Fibroblast of lung (primary cell): Measurements from ENCODE around the gene CHCHD10. TPM values are rescaled to one million over a fixed set of nuclear protein-coding genes. Genes with fewer than 3 reads are reported as not detected.

Experiments
- DNase-seq, 2 donors: peaks; one replicate each; pipeline versions ENCODE4 v3.0.0 to v3.0.0-alpha.2; 2010; ENCODE audit warnings: low read depth in 2 of 2
- H2AFZ ChIP-seq: 2 replicates; pipeline ENCODE4 v1.5.1; 2012; ENCODE audit warnings: low read length, control low read depth, inconsistent platforms
- H3K27ac ChIP-seq: 2 replicates; pipeline ENCODE4 v1.5.1; 2011; ENCODE audit warnings: low read length, control low read depth; ENCODE audit not compliant: insufficient read depth
- H3K27me3 ChIP-seq: 2 replicates; pipeline ENCODE4 v1.5.1; 2011; ENCODE audit warnings: mild to moderate bottlenecking, low read length; ENCODE audit not compliant: control insufficient read depth, insufficient read depth
- H3K36me3 ChIP-seq: 2 replicates; pipeline ENCODE4 v1.5.1; 2011; ENCODE audit warnings: low read length; ENCODE audit not compliant: control insufficient read depth, insufficient read depth
- H3K4me1 ChIP-seq: 2 replicates; pipeline ENCODE4 v1.5.1; 2011; ENCODE audit warnings: low read length; ENCODE audit not compliant: control insufficient read depth, insufficient read depth; ENCODE audit errors: extremely low read depth
- H3K4me2 ChIP-seq: 2 replicates; pipeline ENCODE4 v1.5.1; 2011; ENCODE audit warnings: low read length, control low read depth; ENCODE audit not compliant: insufficient read depth; ENCODE audit errors: extremely low read depth
- H3K4me3 ChIP-seq, 4 experiments: fragments of 200-600 bp in 1 of 4; sonication (generic) in 1 of 4; replicated peaks in 1 of 4; 2 replicates each; pipeline ENCODE4 v1.5.1; 2011 to 2016; ENCODE audit warnings: low read length in 4 of 4, low read depth in 3 of 4, mild to moderate bottlenecking in 3 of 4, control low read depth in 2 of 4, inconsistent platforms in 1 of 4, mixed read lengths in 1 of 4; ENCODE audit not compliant: insufficient read depth in 1 of 4; ENCODE audit errors: control extremely low read depth in 1 of 4
- H3K79me2 ChIP-seq: 2 replicates; pipeline ENCODE4 v1.5.1; 2012; ENCODE audit warnings: mild to moderate bottlenecking, low read length, inconsistent platforms; ENCODE audit not compliant: control insufficient read depth, insufficient read depth
- H3K9ac ChIP-seq: 2 replicates; pipeline ENCODE4 v1.5.1; 2011; ENCODE audit warnings: mild to moderate bottlenecking, low read length, control low read depth; ENCODE audit not compliant: insufficient read depth
- H3K9me3 ChIP-seq: 2 replicates; pipeline ENCODE4 v1.5.1; 2012; ENCODE audit warnings: low read depth, low read length; ENCODE audit not compliant: control insufficient read depth, insufficient read depth
- H4K20me1 ChIP-seq: 2 replicates; pipeline ENCODE4 v1.5.1; 2011; ENCODE audit warnings: low read length; ENCODE audit not compliant: control insufficient read depth, insufficient read depth; ENCODE audit errors: extremely low read depth
- CTCF ChIP-seq, 2 donors: IDR thresholded peaks in 1 of 2; conservative IDR thresholded peaks in 1 of 2; 1 replicate in 1 of 2; 2 replicates in 1 of 2; pipeline ENCODE4 v1.5.1; 2011 to 2012; ENCODE audit warnings: low read length in 2 of 2, control low read depth in 1 of 2, inconsistent platforms in 1 of 2, low read depth in 1 of 2, mild to moderate bottlenecking in 1 of 2
- EZH2 ChIP-seq: IDR thresholded peaks from 2 replicates; pipeline ENCODE4 v1.5.1; 2012; ENCODE audit warnings: low read length, control low read depth, mild to moderate bottlenecking; ENCODE audit errors: missing control alignments
- polyA plus RNA-seq, 2 donors: library from polyadenylated mRNA; depleted of rRNA in 1 of 2; stranded (reverse) in 1 of 2; unstranded in 1 of 2; fragments of >200 nt; gene quantifications; 2 replicates each; pipeline ENCODE4 v1.2.1, GENCODE V29; 2011 to 2012; ENCODE audit warnings: missing spikeins in 1 of 2
- total RNA-seq: library from RNA; depleted of rRNA; stranded (reverse); fragments of >200 nt; gene quantifications from 2 replicates; pipeline ENCODE4 v1.2.1, GENCODE V29; 2014

CHCHD10 gene
- total and polyA plus RNA-seq, 2 donors (not counting 1 experiment from before 2014, with no cell fraction given) = 5.4 to 11.4 TPM

DNA sequence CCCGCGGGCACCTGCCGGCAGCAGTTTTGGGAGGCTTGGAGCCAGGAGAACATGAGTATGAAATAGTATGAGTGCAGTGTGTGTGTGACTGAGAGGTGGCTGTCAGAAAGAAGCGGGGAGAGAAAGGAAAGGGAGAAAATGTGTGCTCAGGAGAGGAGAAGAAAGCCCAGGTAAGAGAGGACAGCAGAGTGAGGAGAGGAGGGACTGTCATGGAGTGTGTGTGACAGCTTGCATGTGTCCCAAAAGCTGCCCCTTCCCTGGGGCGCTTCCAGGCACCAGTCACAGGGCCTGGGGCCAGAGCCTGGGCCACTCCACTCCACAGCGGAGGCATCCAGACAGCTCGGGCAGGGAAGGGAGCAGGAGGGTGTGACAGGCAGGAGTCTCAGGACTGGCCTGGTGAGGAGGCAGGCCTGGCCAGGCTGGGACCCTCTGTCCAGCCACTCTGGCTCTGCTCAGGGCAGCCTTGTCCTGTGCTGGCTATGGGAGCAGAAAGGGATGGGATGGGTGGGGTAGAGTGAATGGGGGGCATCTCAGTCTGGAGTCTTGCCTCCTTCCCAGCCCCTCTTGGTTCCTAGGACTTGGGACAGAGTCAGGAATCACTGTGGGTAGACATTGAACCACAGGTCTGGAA, 5.8 kb upstream of the CHCHD10 start:
- Histone ChIP-seq H3K9ac (no peak overlapping the region), H3K4me2 (peak overlapping the region; percentile 70), H3K4me3 (peak overlapping the region in 1 of 4 experiments; percentile 55)

DNA sequence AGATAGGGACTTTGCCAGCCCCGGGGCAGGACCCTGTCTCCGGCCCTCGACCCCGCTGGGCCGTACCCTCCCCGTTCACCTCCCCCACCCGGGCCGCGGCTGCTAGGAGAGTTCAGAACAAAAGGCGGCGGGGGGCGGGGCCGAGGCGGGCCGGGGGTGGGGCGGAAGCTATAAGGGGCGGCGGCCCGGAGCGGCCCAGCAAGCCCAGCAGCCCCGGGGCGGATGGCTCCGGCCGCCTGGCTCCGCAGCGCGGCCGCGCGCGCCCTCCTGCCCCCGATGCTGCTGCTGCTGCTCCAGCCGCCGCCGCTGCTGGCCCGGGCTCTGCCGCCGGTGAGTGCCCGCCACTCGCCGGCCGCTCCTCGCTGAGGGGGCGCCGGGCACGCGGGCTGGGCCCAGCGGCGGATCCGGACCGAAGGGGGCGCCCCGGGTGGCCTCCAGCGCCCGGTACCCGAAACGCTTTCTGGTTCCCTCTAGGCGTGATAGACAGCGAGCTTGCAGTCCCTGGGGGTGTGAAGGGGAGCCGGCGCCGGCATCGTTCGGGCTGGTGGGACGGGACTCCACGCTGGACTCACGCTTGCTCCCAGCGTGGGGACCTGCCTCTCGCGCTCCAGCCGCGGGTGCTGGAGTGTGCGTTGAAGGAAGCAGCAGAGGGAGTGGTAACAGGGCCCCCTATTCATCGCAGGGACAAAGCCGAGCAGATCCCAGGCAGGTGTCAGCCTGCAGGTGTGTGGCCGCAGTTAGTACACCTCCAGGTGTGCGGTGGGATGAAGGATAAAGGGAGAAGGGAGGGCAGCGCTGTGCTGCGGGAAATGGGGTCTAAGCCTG, 5.1 kb upstream of the CHCHD10 start, which contains the start of gene MMP11:
Gene MMP11 (plus strand): TSS at position 201 of the 825 bp plus-strand sequence. CDS start 22 bp downstream, at position 223.
- Histone ChIP-seq H3K27ac (no peak within 1 kb of the TSS), H2AFZ (peak within 1 kb of the TSS; percentile 40), H3K9ac (peak within 1 kb of the TSS; percentile 31), H3K9me3 (no peaks in the 10 kb centered on the region), H3K36me3 (no peaks in the 10 kb centered on the region), H3K4me3 (peak within 1 kb of the TSS; percentile 27 to 55 (median 41)), H3K79me2 (no peaks in the 10 kb centered on the region), H3K27me3 (no peaks in the 10 kb centered on the region), H3K4me2 (peak within 1 kb of the TSS; percentile 70), H4K20me1 (no peaks in the 10 kb centered on the region), H3K4me1 (peaks cover 12% of the 10 kb centered on the region)
- DNase-seq = peak in 1 of 2 donors; percentile 37
- TF ChIP-seq CTCF (conservative IDR thresholded peaks at IDR 0.05 in 1 of 2, IDR thresholded peaks at IDR 0.05 in 1 of 2; ENCODE audit: low read depth in 1 of 2, low read length in 2 of 2) = no peak
- peak; percentile 26 for TF ChIP-seq EZH2

More for the DNA sequence above, 5.8 kb upstream of the CHCHD10 start:
- Histone ChIP-seq H3K79me2 (no peaks in the 10 kb centered on the region), H3K27ac (no peak overlapping the region), H4K20me1 (no peaks in the 10 kb centered on the region), H2AFZ (no peak overlapping the region), H3K27me3 (no peaks in the 10 kb centered on the region), H3K4me1 (peaks cover 12% of the 10 kb centered on the region), H3K36me3 (no peaks in the 10 kb centered on the region), H3K9me3 (no peaks in the 10 kb centered on the region)
- no peak for DNase-seq
- no peak for TF ChIP-seq CTCF (conservative IDR thresholded peaks at IDR 0.05 in 1 of 2, IDR thresholded peaks at IDR 0.05 in 1 of 2; ENCODE audit: low read depth in 1 of 2, low read length in 2 of 2)
- no peak for TF ChIP-seq EZH2

- H3K36me3 ChIP-seq = no peaks in the 10 kb centered on the region
- H2AFZ ChIP-seq = peak overlapping the region; percentile 40
- H3K27ac ChIP-seq = no peak overlapping the region
- TF ChIP-seq EZH2 (no peak), CTCF (conservative IDR thresholded peaks at IDR 0.05 in 1 of 2, IDR thresholded peaks at IDR 0.05 in 1 of 2; ENCODE audit: low read depth in 1 of 2, low read length in 2 of 2) (no peak)
- peak overlapping the region in 3 of 4 experiments; percentile 30 to 44 (median 33) for H3K4me3 ChIP-seq
- H3K9ac ChIP-seq = no peak overlapping the region
- no peaks in the 10 kb centered on the region for H3K79me2 ChIP-seq
- no peaks in the 10 kb centered on the region for H3K27me3 ChIP-seq
- H3K4me2 ChIP-seq = peak overlapping the region; percentile 52
- H4K20me1 ChIP-seq = no peaks in the 10 kb centered on the region
- no peaks in the 10 kb centered on the region for H3K9me3 ChIP-seq
- peaks cover 12% of the 10 kb centered on the region for H3K4me1 ChIP-seq
- no peak for DNase-seq
Observed at GRCh38 chr22:23772315-23772648, 4.5 kb upstream of the CHCHD10 start.
